NCI-H748 treated with DMSO at 0.1 percent for 48 hours (cell line): ENCODE results near the gene CRIP1.

Experiments
- DNase-seq: peaks from one replicate; lab custom pipeline; 2025; lab: John Stamatoyannopoulos, UW

CRIP1 gene

DNA sequence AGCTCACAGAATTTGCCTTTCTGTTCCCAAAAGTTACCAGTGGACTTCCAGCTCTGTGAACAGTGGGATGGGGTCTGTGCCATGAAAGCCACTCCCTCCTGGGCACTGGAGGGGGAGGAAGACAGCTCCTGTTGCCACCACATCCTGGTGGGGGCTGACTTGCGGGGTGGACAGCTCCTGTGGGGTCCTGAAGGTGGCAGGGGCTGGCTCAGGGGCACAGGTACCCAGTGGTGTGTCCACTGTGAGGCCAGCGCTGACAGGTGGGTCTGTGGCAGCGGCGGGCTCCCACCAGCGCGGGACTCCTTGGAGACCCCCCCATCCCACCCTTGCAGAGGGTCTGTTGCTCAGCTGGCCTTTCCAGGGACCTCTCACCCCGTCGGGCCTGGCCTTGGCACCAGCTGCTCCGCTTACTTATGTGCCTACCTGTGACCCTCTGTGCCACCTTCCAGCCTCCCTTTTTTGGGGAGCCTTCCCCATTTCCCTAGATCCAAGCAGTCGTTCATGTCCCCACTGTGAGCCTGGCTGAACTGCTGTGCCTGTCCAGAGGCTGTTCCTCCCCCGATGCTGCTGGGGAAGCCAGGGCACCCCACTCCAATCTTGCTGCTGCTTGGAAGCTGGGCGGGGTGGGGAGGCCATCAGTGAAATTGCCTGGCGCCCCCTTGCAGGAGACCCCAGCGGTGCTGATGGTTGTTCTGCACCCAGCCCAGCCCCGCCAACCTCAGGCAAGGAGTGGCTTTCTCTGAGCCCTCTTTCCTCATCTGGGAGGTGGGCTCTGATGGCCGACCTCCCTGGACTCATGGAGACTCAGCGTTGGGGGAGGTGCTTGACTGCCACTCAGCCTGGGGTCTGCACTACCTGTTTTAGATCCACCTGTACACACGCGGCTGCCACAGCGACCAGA is 6.5 kb downstream of the CRIP1 start:
- no peak for DNase-seq

DNA sequence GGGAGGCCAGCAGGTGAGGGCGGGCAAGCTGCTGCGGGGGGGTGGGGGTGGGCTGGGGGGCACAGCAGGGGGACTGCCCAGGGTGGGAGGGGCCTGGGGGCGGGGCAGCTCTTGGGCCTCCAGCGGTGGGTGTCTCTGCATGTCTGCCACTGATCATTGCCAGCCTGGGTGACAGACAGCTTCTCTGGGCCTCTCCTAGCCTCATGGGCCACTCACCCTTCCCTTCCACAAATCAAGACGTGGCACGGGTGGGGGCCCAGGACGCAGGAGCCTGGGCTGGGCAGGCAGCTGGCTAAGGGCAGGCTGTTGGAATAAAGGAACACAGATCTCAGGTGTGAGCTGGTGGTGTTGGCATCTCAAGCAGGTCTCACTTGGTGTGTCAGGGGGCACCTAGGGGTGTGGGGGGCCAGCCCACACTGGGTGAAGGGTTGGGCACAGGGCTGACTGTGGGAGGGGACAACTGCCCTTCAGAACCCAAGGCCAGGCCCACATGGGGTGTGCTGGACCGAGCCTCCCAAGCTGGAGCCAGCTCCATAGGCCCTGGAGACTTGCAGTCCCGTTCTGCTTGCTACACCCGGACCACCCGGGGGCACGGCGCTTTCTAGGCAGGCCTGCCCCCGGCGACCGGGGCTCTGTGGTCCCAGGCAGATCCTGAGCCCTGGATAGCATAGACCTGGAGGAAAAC is 7.4 kb downstream of the CRIP1 start:
- no peak for DNase-seq

DNA sequence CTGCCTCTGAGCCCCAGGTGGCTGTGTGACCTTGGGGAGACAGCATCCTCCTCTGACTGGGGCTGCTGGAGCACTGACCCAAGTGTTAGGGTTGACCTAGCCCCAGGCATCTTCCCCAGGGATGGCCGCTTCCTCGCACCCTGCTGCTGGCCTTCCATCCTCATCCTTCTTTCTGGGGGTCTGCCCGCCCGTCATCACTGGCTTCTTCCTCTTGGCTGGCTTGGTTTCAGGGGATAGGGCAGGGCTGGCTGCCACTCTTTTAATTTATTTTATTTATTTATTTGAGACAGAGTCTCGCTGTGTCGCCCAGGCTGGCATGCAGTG is 7.9 kb downstream of the CRIP1 start:
- DNase-seq = no peak

DNA sequence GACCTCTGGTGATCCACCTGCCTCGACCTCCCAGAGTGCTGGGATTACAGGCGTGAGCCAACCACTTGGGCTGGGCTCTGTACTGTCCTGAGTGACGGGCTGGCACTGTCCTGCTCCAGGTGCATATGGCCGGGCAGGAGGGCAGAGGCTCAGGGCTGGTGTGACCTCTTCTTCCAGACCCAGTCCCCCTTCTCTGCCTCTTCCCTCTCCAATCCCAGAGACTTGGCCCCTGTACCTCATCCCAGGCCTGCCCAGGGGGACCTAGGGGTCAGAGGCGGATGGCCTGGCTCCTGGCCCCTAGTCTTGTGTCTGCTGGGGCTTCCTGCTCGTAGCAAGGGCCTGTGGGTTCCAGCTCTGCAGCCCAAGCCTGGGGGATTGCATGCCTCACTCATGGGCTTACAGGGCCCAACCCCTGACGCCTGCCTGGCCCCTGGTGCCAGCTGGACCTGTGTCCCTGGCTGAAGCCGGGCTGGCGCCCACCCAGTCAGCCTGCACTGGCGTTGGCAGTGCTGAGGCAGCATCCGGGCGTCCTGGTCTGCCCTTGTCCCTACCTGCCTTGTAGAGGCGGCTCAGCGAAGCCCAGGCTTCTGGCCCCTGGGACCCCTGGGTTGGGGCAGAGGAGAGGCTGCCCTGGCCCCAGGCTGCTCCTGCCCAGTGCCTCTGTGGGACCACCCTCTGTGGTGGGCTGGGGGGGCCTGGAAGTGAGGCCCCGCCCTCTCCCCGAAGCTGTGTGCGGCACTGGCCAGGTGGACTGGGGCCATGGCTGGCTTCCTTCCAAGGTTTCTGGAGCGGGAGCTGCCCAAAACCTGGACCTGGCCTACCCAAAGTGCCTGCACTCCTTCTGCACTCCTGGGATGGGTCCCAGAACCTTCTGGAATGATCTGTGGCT is 8.7 kb downstream of the CRIP1 start:
- DNase-seq = no peak

DNA sequence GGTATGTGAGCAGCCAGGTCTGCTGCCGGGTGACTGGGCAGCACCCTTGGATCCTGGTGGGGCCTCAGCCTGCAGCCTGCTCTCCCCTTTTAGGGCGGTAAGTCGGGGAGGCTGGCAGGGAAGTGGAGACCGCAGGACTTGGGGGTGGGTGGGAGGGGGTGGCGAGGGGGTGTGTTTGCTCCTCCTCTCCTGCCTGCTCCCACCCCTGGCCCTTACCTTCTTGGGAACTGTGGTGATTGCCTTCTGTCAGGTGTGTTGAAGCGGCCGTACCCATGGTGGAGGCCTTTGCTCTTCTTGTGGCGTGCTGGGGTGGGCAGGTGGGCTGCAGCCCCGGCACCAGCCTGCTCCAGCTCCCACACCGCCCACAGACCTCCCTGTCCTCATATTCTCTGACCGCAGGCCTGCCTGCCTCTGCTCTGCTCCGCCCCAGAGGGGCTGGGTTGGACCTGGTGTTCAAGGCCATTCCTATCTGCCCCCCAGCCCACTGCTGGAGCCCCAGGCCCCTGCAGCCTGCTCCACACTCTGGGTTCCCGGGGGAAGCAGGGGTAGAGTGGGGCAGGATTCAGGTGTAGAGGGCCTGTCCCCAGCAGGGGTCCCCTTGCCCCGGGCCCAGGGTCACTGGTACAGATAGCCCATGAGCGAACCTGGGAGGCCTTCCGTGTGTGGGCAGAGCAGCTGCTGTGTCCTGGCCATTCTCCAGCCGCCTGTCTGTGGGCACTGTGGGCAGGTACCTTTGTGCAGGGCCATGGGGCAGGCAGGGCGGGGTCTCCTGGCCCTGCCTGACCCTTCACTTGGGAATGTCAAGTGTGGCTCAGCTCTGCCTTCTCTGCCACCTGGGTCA is 9.5 kb downstream of the CRIP1 start:
- DNase-seq = no peak

DNA sequence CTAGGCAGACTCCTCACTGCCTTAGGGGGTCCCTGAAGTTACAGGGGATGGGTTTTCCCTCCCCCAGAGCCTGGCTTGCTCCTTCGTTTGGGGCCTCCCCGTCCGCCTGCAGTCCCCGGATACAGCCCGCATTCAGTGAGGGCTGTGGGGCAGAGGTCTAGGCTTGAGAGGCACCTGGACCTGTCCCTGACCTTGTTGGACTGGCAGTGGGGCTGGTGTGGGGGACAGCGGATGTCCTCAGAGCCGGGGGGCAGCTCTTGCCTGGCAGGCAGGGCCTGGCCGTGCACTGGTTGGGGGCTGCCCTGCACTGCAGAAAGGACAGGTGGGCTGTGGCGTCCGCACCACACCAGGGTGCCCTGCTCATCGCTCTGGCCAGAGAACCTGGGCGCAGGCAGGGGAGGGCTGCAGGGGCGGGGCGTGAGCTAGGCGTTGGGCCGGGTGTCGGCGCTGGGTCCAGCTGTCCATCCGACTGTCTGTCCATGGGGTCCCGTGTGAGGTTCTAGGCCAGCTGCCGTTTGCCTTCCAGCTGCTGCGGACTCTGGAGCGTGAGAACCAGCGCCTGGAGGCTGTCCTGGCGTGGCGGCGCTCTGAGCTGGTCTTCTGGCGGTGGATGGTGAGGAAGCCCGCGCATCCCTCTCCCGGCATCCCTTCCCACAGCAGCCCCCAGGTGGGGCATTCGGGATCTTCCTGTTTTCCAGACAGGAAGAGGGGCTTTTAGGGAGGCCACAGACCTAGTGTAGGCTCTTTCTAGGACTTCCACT is 10.3 kb downstream of the CRIP1 start:
- no peak for DNase-seq

DNA sequence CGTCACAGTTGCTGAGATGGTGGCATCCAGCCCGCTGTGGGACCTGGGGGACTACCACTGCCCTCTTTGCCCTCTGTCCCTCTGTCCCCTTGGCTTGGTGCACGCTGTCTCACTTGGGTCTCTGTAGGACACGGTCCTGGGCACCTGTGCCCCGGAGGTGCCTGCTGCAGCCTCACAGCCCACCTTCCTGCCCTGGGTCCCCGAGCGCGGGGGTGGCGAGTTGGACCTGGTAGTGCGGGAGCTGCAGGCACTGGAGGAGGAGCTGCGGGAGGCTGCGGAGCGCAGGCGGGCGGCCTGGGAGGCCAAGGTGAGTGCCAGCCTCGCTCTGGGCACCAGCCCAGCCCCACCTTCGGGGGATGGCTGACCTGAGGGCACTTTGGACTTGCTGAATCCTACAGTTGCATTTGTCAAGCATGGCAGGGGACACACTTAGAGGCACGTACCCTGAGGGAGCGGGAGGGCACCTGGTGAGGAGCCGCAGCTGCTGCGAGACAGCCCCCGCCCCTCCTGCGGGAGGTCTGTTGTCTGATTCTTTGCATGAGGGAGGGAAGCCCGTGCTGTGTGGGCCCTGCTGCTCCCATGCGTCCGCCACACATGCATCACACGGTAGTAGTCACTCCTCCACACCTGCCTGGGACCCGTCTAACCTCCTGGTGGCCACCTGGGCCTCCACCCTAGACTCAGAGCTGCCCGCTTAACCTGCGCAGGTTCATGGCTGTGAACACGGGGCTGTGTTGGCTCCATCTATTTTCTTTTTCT is 11.2 kb downstream of the CRIP1 start:
- DNase-seq = no peak

DNA sequence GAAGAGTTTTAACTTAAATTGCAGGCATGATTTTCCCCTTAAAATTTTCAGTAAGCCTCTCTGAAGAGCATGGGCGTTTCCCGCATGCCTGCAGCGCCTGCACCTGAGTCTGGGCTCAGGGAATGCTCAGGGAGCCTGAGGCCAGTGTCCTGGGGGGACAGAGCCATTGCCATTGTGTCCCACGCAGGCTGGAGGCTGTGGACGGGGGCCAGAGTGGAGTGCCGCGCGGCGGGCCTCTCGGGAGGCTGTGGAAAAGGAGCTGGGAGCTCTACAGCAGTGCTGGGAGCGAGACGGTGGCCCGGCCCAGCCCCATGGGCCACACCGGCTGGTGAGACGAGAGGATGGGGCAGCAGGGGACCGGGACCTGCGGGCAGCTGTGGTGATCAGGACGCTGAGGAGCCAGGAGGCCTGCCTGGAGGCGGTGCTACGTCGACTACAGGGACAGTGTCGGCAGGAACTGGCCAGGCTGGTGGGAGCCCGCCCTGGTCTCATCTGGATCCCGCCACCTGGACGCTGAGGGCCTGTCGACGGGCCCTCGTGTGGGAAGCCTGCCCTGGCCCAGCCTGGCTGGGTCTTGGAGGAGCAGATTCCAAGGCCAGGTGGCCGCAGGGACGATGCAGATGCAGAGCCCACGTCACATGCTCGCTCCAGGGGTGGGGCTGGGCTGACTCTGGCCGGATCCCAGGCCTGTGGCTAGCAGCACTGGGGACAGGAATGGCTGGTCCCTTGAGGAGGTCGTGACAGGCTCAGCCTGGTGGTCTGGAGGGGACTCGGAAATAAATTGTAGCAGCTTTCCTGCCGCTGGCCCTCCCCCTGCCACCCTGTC is 12.0 kb downstream of the CRIP1 start:
- no peak for DNase-seq

DNA sequence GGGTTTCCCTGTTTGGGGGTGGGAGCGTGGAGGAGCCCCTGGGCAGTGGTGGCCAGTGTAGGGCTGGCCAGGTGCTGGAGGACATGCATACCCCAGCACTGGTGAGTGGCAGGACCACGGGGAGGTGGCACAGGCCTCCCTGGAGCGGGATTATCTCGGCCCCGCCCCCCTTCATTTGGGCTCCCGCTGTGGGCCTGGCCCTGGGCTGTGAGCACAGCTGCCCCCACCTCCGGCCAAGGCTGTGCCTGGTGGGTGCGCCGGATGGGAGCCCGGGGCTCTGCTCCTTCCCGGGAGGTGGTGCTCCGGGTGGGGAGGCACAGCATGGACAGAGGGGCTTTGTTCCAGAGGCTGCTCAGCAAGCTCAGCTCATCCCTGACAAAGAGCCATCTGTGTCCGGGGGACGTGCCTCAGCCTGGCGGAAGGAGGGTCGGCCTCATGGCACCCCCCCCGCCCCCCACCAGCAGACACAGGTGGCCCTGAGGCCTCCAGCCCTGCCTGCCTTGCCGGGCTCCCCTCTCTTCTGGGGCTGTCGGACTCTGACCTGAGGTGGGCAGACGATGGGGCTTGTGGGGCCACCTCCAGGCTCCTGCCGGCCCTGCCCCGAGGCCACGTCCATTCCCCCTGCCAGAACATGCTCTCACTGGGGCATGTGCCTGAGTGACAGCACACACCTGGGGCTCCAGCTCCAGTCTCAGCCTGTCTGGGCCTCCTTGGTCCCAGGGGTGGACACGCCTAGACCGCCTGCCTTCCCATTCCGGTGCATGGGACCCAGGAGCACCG is 12.8 kb downstream of the CRIP1 start:
- no peak for DNase-seq

DNA sequence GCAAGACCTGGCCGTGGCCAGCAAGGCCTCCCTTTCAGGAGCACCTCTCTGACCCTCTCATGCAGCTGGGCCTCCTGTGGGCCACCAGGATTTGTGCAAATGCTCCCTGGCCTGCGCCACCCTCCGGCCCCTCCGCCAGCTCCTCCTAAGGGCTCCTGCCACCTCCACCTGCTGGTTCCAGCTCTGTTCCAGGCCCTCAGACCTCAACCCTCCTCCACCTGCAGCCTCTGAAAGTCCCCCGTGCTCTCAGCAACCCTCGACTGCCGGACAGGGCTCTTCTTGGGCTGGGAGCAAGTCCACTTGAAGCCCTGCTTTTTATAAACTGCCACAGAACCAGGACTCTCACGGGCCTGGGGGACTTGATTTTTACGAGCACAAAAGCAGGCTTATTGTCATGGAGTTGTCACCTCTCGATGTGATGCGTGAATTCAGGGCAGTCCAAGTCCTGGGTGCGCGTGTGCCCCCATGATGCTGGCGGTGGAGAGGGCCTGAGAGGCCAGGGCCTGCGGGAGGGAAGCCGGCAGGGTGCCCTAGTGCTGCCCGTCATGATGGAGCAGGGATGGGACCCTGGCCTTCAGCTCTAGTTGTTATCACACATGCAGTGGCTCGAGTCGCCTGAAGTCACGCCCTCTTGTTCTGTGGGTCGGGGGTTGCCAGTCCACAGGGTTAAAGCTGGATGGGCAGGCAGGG is 13.5 kb downstream of the CRIP1 start:
- no peak for DNase-seq

DNA sequence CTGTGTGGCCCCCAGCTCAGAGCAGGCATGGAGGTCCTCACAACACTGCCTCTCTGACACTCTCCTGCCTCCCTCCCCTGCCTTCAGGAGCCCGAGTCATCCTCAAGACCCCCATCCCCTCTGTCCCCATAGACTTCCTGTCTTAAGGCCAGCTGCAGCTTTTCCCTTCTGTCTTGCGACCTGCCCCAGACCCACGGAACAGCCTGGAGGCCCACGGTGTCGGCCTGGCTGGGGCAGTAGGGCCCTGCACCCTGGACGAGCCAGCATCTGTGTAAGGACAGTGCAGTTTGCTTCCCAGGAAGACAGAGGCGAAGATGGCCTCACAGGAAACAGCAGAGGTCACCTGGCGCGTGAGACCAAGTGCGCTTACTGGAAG is 14.0 kb downstream of the CRIP1 start:
- no peak for DNase-seq

DNA sequence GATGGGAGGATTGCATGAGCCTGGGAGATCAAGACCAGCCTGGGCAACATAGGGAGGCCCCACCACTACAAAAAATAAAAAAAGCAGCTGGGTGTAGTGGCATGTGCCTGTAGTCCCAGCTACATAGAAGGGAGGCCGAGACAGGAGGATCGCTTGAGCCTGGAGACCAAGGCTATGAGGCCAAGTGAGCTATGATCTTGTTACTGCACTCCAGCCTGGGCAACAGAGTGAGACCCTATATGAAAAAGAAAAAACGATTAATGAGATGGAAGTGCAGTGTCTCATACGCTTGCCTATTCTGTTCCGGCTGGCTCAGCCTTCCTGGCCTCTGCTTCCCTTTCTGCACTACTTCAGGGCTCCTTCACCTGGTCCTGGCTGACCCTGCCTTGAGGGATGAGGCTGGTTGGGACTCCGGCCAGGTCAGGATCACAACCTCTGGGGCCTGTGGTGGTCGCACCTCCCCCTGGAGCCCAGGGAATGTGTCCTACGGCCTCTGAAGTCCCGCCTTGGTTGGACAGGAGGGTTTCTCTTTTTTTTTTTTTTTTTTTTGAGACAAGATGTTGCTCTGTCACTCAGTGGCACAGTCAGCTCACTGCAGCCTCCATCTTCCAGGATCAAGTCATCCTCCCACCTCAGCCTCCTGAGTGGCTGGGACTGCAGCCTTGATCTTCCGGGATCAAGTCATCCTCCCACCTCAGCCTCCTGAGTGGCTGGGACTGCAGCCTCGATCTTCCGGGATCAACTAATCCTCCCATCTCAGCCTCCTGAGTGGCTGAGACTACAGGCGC is 15.0 kb downstream of the CRIP1 start:
- no peak for DNase-seq

DNA sequence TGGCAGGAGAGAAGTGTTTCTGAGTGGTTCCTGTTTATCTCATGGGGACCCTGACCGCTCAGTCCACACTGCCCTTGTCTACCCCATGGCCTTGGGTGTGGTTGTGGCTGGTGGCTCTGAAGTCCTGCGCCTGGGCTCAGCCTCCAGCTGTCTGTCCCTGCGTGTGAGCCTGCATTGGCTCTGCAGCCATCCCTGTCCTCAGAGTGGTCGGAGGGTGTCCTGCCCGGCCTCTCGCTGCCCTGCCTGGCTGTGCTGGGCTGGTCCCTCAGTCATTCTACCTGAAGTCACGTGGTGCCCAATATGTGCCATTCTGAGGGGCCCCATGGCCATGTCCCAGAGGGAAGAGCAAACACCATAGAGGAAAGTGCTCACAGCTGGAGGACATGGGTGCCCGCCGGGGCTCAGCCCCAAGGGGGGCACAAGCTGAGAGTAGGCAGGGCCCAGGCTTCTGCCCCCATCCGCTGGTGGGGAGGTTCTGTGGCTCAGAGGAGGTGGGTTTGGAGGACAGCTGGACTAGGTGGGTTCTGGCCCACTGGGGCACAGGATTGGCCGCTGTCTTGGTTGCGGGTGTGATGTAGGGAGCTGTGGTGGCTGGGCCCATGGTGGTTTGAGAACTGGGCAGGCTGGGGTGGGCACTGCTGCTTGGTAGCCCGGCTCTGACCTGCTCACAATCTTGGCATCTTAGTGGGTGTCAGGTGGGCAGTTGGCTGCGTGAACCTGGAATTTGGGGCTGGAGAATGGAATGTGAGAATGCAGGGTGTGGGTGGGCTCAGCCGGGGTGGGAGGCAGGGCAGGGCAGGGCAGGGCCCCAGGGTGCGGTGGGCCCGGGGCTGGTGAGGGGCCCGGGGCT is 16.0 kb downstream of the CRIP1 start:
- DNase-seq = no peak

DNA sequence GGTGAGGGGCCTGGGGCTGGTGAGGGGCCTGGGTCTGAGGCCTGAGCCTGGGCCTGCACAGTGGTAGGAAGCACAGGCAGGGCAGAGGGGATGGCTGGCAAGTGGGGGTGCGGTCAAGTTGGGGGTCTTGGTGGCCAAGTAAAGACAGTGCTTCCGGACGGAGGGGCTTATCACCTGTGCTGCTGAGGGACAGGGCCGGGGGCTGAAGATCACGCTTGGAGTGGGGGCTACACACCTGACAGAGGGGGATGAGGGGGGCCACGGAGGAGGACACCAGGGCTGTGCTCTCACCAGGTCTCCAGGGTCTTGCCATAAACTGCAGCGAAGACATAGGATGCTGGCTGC is 16.6 kb downstream of the CRIP1 start:
- no peak for DNase-seq

DNA sequence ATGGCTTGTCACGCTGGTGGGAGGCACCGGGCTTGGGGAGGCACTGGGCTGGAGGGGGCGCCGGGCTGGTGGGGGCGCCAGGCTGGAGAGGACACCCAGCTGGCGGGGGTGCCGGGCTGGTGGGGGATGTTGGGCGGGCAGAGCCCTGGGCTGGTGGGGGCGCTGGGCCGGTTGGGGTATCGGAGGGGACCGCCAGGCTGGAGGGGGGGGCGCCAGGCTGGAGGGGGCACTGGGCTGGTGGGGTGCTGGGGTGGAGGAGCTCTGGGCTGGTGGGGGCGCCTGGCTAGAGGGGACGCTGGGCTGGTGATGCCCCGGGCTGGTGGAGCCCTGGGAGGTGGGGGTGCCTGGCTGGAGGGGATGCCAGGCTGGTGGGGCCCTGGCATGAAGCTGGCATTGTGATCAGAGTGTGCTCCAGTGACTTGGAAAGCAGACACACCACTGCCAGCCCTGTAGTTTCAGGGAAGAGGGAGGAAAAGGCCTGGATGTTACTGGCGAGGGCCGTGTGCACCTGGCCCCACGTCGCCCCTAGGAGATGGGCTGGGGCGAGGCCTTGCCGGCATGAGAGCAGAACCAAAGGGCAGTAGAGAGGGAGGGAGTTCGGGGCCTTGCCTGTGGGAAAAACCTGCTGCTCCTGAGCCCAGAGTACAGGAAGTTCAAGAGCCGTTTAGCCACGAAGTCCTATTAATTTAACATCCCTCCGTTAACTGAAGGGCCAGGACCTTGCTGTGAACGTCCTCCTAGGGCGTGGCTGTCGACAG is 17.4 kb downstream of the CRIP1 start:
- no peak for DNase-seq

DNA sequence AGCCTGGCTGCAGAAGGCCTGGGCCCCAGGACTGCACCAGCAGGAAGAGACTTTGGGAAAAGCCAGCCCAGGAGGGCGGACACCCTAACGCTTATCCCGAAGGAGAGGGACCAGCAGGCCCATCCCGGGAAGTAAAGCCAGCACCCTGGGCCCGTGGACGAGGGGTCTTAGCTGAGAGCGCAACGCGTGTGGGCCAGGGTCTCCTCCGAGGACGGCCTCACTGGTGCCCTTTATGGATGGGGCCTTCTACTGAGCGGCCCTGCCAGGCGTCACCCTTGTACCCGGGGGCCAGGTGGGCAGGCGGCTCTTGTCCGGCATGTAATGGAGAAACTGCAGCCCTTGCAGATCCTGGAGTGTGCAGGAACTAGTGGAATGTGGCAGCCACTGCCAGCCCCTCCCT is 18.4 kb downstream of the CRIP1 start:
- DNase-seq = no peak
